ENCODE measurements around the gene TIMM10B.

TIMM10B gene

DNA sequence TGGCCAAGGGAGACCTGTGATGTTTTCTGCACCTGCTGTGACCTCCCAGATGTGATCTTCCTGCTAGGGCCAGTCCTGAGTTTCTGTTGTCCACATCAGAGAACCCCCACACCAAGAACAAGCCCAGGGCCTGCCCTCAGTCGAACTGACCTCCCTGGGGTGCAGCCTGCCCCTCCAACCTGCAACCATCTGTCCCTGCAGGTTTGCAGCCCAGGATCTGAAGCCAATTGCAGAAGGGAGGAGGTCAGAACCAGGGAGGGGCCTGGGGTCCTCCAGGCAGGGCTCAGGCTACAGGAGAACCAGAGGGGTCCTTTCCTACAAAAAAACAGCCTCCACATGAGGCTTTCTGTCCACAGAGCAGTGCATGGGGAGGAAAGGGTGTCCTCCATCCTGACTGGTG is 8.4 kb upstream of the TIMM10B start:
- no peak for DNase-seq (ENCODE audit: low read depth in 2 of 2)

DNA sequence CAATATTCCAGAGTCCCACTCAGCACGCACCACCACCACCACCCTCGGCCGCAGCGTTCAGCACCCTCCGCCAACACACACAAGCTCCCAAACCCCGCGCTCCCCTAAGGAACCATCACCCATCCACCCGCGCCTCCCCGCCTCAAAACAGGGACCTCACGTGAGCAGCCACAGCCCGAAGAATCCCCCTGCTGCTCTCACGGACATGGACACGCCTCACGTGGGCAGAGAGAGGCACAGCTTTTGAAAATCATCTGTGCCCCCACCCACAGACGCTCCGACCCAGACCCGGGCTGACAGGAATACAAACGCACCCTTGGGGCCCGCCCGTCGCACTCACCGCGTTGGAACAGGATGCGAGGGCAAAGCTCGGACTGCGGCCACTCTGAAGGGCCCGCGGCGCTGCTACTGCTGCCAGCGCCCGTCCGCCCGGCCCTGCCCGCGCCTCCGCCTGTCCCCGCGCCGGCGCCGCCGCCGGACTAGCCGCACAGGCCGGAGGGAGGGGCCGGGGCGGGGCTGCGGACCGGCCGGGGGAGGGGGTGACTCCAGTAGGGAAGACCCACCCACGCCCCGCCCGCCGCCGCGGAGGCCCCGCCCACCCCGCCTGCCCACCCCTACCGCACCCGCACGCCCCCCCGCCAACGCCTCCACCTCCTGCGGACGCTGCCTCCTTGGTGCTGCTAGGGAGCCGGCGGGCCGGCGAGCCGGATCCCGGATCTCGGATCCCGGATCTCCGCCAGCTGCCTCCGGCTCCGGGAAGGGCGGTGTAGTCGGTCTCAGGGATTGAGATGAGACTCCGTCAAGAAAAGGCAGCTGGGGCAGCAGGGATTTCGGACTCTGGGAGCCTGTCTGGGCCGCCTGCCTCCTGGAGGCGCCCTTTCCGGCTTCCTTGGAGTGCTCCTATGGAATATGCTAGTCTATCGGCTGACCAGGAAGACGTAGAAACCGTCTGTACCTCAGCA is 7.6 kb upstream of the TIMM10B start, which contains the start of gene TRIM3:
TSS of gene TRIM3 (minus strand) at position 491 of the 962 bp plus-strand sequence. CDS start 8,246 bp downstream, outside the sequence.
- DNase-seq (ENCODE audit: low read depth in 2 of 2) = peak; percentile 60 to 68

DNA sequence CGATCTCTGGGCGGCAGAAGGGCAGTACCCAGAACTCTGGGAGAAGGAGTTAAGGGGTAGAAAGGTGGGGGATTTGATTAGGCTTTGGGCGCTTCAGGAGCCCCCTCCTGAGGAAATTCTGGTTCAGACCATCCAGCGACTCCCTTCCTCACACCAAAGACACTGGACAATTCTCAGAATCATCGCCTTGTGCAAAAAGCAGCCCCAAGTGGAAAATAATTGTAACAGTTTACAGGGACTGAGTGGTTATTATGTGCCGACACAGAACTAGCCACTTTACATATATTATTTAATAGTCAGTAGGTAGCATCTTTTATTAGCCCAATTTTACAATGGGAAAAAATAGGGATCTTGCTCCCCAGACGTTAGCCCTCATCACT is 6.9 kb upstream of the TIMM10B start:
- DNase-seq (ENCODE audit: low read depth in 2 of 2) = no peak

- no peak for DNase-seq (ENCODE audit: low read depth in 2 of 2)
These were observed 6.3 kb upstream of the TIMM10B start for GRCh38 chr11:6474806-6475500.

- no peak for DNase-seq (ENCODE audit: low read depth in 2 of 2)
These were observed 5.4 kb upstream of the TIMM10B start for GRCh38 chr11:6475936-6476335.

DNA sequence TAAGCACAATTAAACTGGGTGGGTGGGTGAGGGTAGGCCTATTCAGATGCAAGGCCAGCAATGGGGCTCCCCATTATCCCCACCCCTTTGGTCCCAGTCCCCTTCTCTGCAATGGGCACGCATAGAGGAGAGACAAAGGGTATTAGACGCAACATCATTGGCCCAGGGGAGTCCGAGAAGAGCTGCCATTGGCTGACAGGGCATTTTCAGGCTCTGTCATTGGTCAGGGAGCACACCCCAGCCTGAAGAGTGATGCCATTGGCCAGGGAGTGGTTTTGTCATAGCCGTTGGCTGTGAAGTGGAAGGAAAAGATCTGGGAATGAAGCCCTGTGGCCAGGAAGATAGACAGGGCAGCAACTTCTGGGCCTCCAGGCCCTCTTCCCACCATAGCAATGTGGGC is 4.7 kb upstream of the TIMM10B start:
- no peak for DNase-seq (ENCODE audit: low read depth in 2 of 2)

- DNase-seq (ENCODE audit: low read depth in 2 of 2) = no peak
These were observed 894 bp upstream of the TIMM10B start for GRCh38 chr11:6480299-6480914.

- DNase-seq (ENCODE audit: low read depth in 2 of 2) = no peak
These were observed 599 bp downstream of the TIMM10B start for GRCh38 chr11:6481924-6482275.

GRCh38 chr11:6482441-6482840 is 1.1 kb downstream of the TIMM10B start:
- no peak for DNase-seq (ENCODE audit: low read depth in 2 of 2)

GRCh38 chr11:6483015-6483414 is 1.7 kb downstream of the TIMM10B start:
- DNase-seq (ENCODE audit: low read depth in 2 of 2) = no peak

- no peak for DNase-seq (ENCODE audit: low read depth in 2 of 2)
These were observed 4.4 kb downstream of the TIMM10B start for GRCh38 chr11:6485661-6486060.

DNA sequence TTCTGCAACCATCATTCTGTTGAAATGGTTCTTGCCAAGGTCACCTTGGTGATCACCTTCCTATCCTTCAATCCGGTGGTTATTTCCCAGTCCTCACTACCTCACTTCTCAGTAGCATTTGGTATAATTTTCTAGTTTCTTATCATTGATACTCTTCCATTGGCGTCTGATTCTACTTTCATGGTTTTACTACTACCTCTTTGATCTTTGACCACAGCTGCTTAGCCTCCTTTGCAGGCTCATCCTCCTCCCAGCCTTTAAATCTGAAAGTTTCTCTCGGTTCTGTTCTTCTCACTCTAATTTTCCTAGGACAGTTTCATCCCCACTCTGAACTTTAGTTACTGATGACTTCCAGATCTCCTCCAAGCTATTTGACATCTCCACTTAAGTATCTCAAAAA is 5.0 kb downstream of the TIMM10B start:
- DNase-seq (ENCODE audit: low read depth in 2 of 2) = no peak

DNA sequence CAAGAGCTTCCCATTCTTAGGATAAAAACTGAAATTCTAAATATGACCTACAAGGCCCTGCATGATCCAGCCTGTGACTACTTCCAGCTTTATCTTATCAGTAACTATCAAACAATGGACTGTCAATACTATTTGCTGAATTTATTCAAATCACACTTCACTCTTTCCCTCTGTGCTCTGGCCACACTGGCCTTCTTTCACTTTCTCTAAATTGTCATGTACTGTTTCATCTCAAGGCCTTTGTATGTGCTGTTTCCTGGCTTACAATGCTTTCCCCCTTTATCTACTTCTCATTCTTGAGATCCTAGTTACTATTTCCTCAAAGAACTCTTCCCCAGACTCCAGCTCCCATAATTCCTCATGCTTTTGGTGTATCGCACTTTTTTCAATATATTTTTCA is 5.6 kb downstream of the TIMM10B start:
- no peak for DNase-seq (ENCODE audit: low read depth in 2 of 2)

GRCh38 chr11:6488342-6488741 is 7.0 kb downstream of the TIMM10B start:
- DNase-seq (ENCODE audit: low read depth in 2 of 2) = no peak

DNA sequence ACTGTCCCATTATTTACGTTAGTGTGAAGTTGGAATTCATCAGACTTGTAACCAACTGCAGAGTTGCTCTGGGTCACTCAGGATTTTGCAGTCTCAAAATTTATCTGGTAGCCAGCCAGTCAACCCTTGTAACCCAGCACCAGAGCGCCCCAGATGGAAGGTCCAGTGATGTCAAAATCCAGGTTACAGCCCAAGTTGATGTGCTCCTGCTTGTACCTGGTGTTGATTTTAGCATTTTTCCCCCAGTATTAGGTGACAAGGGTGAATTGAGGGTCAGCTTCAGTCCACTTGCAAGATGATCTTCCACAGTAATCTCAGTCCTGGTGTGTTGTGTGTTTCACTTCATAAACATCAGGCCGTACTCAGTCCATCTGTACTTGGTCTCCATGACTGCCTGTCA is 7.5 kb downstream of the TIMM10B start:
- DNase-seq (ENCODE audit: low read depth in 2 of 2) = no peak

DNA sequence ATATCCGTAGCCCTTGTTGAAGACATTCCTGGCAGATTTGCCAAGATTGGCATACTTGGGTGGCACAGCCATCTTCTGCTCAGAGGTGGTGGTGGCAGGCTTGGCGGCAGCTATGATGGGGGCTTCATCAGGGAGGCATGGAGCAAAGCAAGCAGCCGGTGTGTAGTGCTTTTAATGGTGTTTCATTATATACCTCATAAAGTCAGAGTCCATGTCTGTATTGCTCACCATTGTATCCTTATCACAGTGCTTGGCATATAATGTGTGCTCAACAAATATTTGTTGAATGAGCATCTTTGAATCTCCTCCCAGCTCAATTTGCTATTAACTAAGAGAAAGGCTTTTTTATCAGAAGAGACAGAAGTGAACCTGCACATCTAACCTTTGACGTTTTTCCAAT is 8.0 kb downstream of the TIMM10B start:
- no peak for DNase-seq (ENCODE audit: low read depth in 2 of 2)

DNA sequence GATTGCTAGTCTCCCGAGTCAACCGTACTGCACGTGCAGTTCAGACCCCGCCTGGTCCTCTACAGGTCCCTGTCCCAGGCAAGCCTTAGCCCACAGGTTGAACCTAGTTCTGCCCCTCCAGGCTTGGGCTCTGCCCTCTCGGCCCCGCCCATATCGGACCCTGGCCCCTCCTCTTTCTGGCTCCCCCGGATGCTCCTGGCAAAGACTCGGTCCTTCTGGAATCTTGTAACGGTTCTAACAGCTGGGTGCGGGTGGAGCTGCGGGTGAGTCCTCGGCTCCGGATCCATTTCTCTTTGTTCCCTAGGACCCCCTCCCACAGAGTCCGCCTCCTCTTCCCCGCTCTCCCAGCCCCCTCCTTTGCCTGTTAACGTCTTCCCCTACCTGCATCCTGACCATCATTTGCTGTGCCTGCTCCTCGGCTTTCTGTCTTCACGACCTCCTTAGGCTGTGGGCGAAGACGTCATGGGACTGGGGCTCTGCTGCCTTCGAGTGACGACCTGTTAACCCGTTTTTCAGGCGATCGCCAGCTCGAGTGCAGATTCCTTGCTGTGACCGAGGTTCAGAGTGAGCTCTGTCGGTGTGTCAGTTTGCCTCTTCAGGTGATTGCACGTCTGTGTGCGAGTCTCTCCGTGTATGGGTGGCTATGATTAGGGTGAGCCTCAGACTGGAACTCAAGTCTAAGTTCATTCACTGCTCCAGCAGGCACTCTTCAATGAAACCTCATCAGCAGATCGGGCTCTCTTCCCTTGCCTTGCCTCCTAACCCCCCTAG is 16.0 kb downstream of the TIMM10B start, which contains the start of gene DNHD1:
TSS of gene DNHD1 (plus strand) at position 212 of the 771 bp plus-strand sequence. CDS start 936 bp downstream, outside the sequence.
- no peak for DNase-seq (ENCODE audit: low read depth in 2 of 2)

DNA sequence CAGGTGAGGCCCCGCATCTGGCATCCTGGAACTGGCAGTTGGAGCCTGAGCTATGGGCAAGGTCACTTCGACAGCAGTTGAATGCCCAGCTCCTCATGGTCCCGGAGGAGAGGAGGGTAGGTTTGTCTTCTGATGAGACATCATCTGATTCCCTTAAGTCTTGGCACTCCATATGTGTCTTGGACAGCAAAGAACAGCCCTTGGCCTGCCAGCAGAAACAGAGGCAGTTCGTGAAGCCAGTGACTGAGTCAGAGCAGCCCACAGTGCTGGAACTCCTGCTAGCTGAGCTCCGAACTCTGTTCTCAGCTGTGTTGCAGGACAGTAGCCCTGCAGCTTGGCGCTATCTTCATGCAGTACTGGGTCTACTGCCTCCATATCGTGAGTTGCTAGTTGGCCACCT is 16.8 kb downstream of the TIMM10B start:
- no peak for DNase-seq (ENCODE audit: low read depth in 2 of 2)

DNA sequence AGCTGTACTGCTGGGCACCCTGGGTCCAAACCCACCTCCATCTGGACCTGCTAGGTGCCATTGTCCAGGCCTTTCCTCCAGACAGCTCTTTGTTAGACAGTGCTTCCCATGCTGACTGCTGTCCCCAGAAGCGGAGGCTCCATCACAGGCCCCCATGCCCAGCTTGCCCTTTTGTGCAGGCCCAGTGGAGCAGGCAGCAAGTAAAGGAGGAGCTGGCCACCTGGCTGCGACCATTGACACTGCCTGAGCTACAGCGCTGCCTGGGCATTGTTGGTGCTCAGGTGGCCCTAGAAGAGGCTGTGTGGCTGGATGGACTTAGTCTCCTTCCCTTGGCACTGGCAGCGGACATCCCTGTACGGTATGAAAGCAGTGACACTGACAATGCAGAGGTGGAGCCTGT is 17.2 kb downstream of the TIMM10B start:
- no peak for DNase-seq (ENCODE audit: low read depth in 2 of 2)

DNA sequence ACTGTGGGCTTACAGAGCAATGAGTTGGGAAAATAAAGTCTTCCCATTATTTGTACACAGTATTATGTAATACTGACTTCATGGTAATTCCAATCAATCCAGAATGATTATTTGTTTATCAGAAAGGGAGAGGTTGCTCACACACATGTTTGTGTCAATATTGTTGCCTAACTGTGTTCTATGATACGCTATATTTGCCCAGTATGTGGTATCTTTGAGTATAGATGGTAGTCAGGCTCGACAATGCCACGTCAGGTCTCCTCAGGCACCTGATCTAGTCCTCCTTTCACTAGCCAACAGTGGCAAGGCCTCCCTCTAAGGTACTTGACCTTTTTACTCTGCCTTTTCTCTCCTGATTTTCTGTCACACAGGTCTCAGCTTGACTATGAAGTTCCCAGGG is 21.1 kb downstream of the TIMM10B start:
- DNase-seq (ENCODE audit: low read depth in 2 of 2) = no peak

GRCh38 chr11:6504166-6504565 is 22.9 kb downstream of the TIMM10B start:
- DNase-seq (ENCODE audit: low read depth in 2 of 2) = no peak
